ENCODE results near the gene CDC42BPA.
A peak's percentile ranks its signal among the peaks of the same experiment; 100 is the strongest.

Gene CDC42BPA

DNA sequence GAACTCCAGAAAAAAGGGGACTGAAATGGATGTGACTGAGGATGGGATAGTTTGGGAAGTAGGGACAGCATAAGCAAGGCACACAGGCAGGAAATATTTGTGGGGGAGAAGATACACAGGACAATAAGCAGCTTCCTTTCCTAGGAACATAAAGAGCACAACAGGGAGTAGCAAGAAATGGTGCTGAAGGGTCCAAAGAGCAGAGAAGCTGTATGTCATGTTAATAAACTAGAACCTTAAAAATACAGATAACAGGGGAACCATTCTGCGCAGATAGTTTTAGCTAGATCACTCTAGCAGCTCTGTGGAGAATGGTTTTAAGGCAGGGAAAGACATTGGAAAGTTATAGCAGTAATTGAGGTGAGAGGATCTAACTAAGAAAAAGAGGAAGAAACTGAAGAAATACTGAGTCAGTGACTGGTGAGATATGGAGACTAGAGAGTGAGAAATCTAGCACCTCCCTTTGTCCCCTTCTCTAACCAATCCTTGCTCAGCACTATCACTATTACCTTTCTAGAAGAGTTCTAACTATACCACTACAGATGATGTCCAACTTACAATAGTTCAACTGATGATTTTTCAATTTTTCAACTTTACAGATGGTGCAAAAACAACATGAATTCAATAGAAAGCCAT lies 95.0 kb downstream of the CDC42BPA start:
- DNase-seq (ENCODE audit: insufficient read length, low spot score) (no peak), FAIRE-seq (peak; percentile 55)
- TF ChIP-seq, protein P1, sequence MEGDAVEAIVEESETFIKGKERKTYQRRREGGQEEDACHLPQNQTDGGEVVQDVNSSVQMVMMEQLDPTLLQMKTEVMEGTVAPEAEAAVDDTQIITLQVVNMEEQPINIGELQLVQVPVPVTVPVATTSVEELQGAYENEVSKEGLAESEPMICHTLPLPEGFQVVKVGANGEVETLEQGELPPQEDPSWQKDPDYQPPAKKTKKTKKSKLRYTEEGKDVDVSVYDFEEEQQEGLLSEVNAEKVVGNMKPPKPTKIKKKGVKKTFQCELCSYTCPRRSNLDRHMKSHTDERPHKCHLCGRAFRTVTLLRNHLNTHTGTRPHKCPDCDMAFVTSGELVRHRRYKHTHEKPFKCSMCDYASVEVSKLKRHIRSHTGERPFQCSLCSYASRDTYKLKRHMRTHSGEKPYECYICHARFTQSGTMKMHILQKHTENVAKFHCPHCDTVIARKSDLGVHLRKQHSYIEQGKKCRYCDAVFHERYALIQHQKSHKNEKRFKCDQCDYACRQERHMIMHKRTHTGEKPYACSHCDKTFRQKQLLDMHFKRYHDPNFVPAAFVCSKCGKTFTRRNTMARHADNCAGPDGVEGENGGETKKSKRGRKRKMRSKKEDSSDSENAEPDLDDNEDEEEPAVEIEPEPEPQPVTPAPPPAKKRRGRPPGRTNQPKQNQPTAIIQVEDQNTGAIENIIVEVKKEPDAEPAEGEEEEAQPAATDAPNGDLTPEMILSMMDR (IDR thresholded peaks at IDR 0.05; ENCODE audit: insufficient read depth, missing control alignments) = no peak

DNA sequence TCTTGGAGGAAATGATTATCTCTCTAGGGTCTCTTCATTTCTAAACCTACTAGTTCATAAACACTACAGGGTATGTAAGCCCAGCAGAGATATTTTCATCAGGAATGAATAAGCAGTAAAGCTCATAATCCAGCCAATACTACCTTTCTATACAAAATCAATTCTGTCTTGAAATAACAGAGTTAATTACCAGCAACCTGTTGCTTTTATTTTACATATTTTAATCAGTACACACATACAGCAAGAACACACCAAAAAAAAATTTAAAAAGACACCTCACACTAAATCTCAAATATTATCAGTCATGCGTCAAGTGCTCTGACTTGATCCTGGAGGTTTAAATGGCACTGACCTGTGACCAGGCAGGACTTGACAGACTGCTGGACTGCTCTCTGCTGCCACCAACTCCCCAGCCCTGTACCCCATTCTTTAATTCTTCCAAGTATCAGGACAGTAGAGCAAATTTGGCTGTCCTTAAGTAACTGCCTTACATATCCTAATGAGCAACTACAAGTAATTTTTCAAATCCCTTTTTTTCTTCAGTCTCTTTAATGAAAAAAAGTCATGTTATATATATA lies 98.5 kb downstream of the CDC42BPA start:
- TF ChIP-seq, protein P1 (IDR thresholded peaks at IDR 0.05; ENCODE audit: insufficient read depth, missing control alignments) = no peak
- DNase-seq (ENCODE audit: insufficient read length, low spot score) (no peak), FAIRE-seq (no peak)

DNA sequence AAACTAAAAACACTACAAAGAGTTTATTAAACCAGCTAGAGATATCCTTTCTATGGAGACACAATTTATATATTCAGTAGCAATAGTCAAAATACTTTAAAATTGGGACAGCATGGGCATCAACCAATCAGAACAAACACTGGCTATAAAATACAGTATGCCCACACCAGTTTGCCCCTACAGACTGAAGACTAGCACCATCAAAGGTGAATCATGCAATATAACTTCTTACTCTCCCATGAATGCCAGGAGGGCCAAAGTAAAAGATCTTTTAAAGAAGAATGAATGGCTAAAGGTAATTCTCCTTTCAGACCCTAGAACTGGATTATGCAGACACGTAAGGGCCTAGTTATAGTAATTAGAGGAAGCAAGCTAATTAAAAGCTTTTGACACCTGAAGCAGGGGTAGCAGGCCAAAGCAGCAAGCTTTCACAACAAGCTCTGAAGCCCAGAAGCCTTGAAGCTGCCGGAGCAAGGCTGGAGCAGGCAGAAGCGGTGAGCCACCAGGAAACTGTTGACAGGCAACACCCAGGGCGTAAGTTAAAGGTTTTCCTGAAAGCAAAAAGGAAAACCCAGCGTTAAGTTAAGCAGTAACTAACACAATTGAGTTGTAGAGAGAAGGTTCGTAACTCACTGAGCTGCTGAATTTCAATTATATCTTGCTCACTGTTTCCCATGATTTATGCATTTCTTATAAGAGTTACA lies 99.3 kb downstream of the CDC42BPA start:
- TF ChIP-seq, protein P1 (IDR thresholded peaks at IDR 0.05; ENCODE audit: insufficient read depth, missing control alignments) = no peak
- no peak for FAIRE-seq
- no peak for DNase-seq (ENCODE audit: insufficient read length, low spot score)

DNA sequence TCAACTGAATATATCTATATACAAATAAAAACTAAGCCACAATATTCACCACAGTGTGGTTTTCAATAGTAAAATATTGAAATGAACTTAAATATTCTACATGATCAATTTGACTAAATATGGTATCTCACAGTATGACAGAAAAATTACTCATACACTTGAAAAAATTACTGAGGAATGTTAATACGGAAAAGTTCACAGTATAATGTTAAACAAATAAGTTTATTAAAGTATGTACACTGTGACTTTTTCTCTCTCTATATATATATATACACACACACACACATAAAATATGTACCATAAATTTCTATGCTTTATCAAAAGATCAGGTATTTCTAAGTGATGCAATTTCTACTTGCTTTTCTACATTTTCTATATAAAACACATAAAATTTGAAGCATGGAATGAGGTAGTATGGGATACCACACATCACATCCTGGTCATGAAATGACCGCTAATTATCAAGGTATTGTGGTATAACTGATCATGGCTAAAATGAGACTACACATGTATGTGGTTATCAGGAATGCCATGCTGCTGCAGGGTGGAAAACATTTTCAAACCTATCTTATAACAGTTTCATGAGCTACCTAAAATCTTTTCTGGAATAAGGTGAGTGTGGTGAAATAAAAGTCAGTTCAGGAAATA lies 102.3 kb downstream of the CDC42BPA start:
- TF ChIP-seq, protein P1 (IDR thresholded peaks at IDR 0.05; ENCODE audit: insufficient read depth, missing control alignments) = no peak
- FAIRE-seq = peak; percentile 93
- DNase-seq (ENCODE audit: insufficient read length, low spot score) = no peak

DNA sequence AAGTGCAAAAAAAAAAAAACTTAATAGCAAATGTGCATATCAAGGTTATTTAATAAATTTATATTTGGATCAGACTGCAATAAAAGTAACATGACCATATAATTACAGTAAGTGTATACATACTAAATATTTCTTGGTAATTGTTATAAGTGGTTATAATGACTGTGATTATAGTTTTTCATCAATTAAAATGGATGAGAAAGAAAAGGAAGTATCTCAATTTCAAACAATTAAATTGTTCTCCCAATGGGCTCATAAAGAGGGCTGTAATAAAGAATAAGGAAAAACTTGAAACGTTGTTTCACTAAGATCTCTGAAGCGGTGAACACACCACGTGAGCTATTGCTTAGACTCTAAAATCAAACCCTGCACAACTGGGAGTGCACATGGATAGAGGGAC lies 104.1 kb downstream of the CDC42BPA start:
- TF ChIP-seq, protein P1 (IDR thresholded peaks at IDR 0.05; ENCODE audit: insufficient read depth, missing control alignments) = no peak

DNA sequence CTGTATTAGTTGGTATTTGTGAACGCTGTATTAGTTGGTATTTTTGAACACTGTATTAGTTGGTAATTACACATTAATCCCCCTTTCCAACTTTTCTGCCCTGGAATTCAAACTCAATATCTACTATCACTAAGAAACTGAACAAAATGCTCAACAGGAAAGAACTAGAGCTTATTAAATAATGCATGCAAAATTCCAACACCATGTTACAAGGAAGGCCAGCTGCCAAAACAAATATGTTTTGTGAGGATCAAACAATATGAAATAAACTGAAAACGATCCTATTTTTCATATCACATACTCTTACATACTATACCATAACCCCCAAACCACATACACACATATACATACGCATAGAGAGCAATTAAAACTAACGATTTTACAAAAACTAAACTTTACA lies 104.9 kb downstream of the CDC42BPA start:
- FAIRE-seq = peak; percentile 81
- DNase-seq (ENCODE audit: insufficient read length, low spot score) = no peak
- TF ChIP-seq, protein P1 (IDR thresholded peaks at IDR 0.05; ENCODE audit: insufficient read depth, missing control alignments) = no peak

More for the DNA sequence above, 104.1 kb downstream of the CDC42BPA start:
- FAIRE-seq = no peak
- DNase-seq (ENCODE audit: insufficient read length, low spot score) = no peak
